Measurements from ENCODE around the gene NUDT11. TPM values are rescaled to one million over a fixed set of nuclear protein-coding genes. Genes with fewer than 3 reads are reported as not detected.
"Not testable (repeated sequence)": the region's sequence is repeated elsewhere in the genome, so short reads cannot be mapped to it uniquely, and the experiment has no call there.

NUDT11 gene
- polyA plus RNA-seq, 3 donors = 0.07 to 0.09 TPM; not detected in 1

- no peaks in the 10 kb centered on the region for H3K36me3 Mint-ChIP-seq
Observed at GRCh38 chrX:51484616-51485015, 11.8 kb downstream of the NUDT11 start.

GRCh38 chrX:51482411-51482810, 14.0 kb downstream of the NUDT11 start:
- H3K27ac Mint-ChIP-seq; H3K36me3 Mint-ChIP-seq; H3K4me2 ChIP-seq (replicated peaks; ENCODE audit: extremely low read depth, low read length, poor library complexity, severe bottlenecking); H3K9me3 ChIP-seq (replicated peaks in 1 of 2; ENCODE audit: control insufficient read depth in 1 of 2, insufficient read depth in 1 of 2, low read length in 2 of 2); H3K27me3 Mint-ChIP-seq (ENCODE audit: low read depth in 3 of 3); H3K4me3 ChIP-seq (replicated peaks in 1 of 3; ENCODE audit: low read depth in 2 of 3, low read length in 3 of 3); H3K4me1 Mint-ChIP-seq; H3K36me3 ChIP-seq (replicated peaks in 1 of 2; ENCODE audit: control insufficient read depth in 1 of 2, insufficient read depth in 2 of 2, low read length in 2 of 2); DNase-seq; H3K4me3 Mint-ChIP-seq; intact Hi-C loops (cut with micrococcal nuclease); H3K9ac ChIP-seq (ENCODE audit: insufficient read depth, low read length, poor library complexity, severe bottlenecking); H2AFZ ChIP-seq (ENCODE audit: insufficient read depth, low read depth, low read length, poor library complexity, severe bottlenecking); H4K20me1 ChIP-seq (ENCODE audit: insufficient read depth, low read length); H3K27ac ChIP-seq (ENCODE audit: low read depth in 1 of 2, low read length in 2 of 2); H3K79me2 ChIP-seq (ENCODE audit: insufficient read depth, low read length); H3K4me1 ChIP-seq (ENCODE audit: control insufficient read depth in 1 of 2, insufficient read depth in 2 of 2, low read length in 2 of 2); H3K27me3 ChIP-seq (ENCODE audit: control insufficient read depth in 2 of 2, insufficient read depth in 2 of 2, low read length in 2 of 2): not testable (repeated sequence)
- WGBS (ENCODE audit: insufficient coverage) = 92% methylated on average over 2 of the region's 5 CpGs
- H3K9me3 Mint-ChIP-seq = peaks cover 0 to 11% (median 5%) of the 10 kb centered on the region in 7 donors

More at GRCh38 chrX:51484616-51485015, 11.8 kb downstream of the NUDT11 start:
- no peak for DNase-seq
- peaks cover 0 to 5% (median 4%) of the 10 kb centered on the region in 7 donors for H3K9me3 Mint-ChIP-seq
- no peak overlapping the region for H3K4me3 Mint-ChIP-seq
- Histone ChIP-seq H3K4me1 (ENCODE audit: control insufficient read depth in 1 of 2, insufficient read depth in 2 of 2, low read length in 2 of 2) (no peaks in the 10 kb centered on the region), H2AFZ (ENCODE audit: insufficient read depth, low read depth, low read length, poor library complexity, severe bottlenecking) (no peak overlapping the region), H3K36me3 (replicated peaks in 1 of 2; ENCODE audit: control insufficient read depth in 1 of 2, insufficient read depth in 2 of 2, low read length in 2 of 2) (no peaks in the 10 kb centered on the region), H3K27ac (ENCODE audit: low read depth in 1 of 2, low read length in 2 of 2) (no peak overlapping the region), H3K79me2 (ENCODE audit: insufficient read depth, low read length) (no peaks in the 10 kb centered on the region), H3K4me3 (replicated peaks in 1 of 3; ENCODE audit: low read depth in 2 of 3, low read length in 3 of 3) (no peak overlapping the region), H4K20me1 (ENCODE audit: insufficient read depth, low read length) (no peaks in the 10 kb centered on the region), H3K4me2 (replicated peaks; ENCODE audit: extremely low read depth, low read length, poor library complexity, severe bottlenecking) (no peak overlapping the region), H3K9ac (ENCODE audit: insufficient read depth, low read length, poor library complexity, severe bottlenecking) (no peak overlapping the region), H3K27me3 (ENCODE audit: control insufficient read depth in 2 of 2, insufficient read depth in 2 of 2, low read length in 2 of 2) (no peaks in the 10 kb centered on the region), H3K9me3 (replicated peaks in 1 of 2; ENCODE audit: control insufficient read depth in 1 of 2, insufficient read depth in 1 of 2, low read length in 2 of 2) (peaks cover 0 to 6% of the 10 kb centered on the region in 2 donors)
- intact Hi-C loops (cut with micrococcal nuclease) = no loop called here
- peaks cover 1% of the 10 kb centered on the region for H3K4me1 Mint-ChIP-seq
- peaks cover 0 to 7% (median 4%) of the 10 kb centered on the region in 3 donors for H3K27me3 Mint-ChIP-seq (ENCODE audit: low read depth in 3 of 3)
- WGBS (ENCODE audit: insufficient coverage) = 29% methylated on average over 1 of the region's 6 CpGs
- TF ChIP-seq CTCF (IDR thresholded peaks at IDR 0.05) = no peak
- H3K27ac Mint-ChIP-seq = no peak overlapping the region

Data from CD14-positive monocyte (primary cell).